Aorta (tissue), 4 donors: ENCODE data around the gene AVPR1A. TPM values are rescaled to one million over a fixed set of nuclear protein-coding genes. Genes with fewer than 3 reads are reported as not detected.

Source experiments
- polyA plus RNA-seq, 2 donors: library from polyadenylated mRNA; stranded (reverse); fragments of 200-250 nt; gene quantifications; one replicate each; pipeline ENCODE4 v1.2.3, GENCODE V29; 2013
- total RNA-seq, 2 donors: library from RNA; stranded (reverse); fragmentation: NEBNext Ultra II Directional; extraction: Animal tissue kit (Norgen Biotek cat#: 25700); gene quantifications; one replicate each; pipeline ENCODE4 v1.2.1, GENCODE V29; 2021
- donor health status: healthy with polysubstance abuse.
- donor health status: Bipolar disorder and iron deficiency.
- donor health status: DM: no; HTN: no; CAD: no.
- donor health status: DM: yes; HTN: yes; CAD: no.

The AVPR1A gene
- total and polyA plus RNA-seq, 4 donors: 0.05 to 21.3 (median 3.2) TPM

Other genes with a start within 250 kb of the AVPR1A start
- gene PPM1H, start 216.1 kb downstream of the AVPR1A start, total RNA-seq: 1 to 10 TPM; 5.0 to 9.3 TPM
- 1 to 10 TPM; 1.3 to 2.4 TPM for gene PPM1H, start 216.1 kb downstream of the AVPR1A start, polyA plus RNA-seq